ENCODE measurements around the gene MTFMT. TPM values are rescaled to one million over a fixed set of nuclear protein-coding genes. Genes with fewer than 3 reads are reported as not detected.

Gene MTFMT
- total and polyA plus RNA-seq, 2 of the 13 experiments (the other 11 are each of a cell fraction or from before 2014, with no cell fraction given) = 9.9 to 23.2 TPM

- 33% methylated on average over 3 of the region's 5 CpGs for WGBS (ENCODE audit: low lambda C conversion rate)
- POLR2A ChIA-PET = interaction anchor here (0.7 to 1.5 kb wide), 2 partner anchors 12 to 235 kb away, joined by 4 to 6 read pairs; partner anchors contain the start of gene RNU5B-1
- in situ Hi-C loops (cut with HindIII; ENCODE audit: extremely low pct_ligation_motif_present, low pct_unique_long_range_greater_than_20kb) = no loop called here
Observed at GRCh38 chr15:65069779-65070546, 40.5 kb upstream of the MTFMT start.

More at GRCh38 chr15:65069779-65070546, 40.5 kb upstream of the MTFMT start:
- intact Hi-C loops (cut with micrococcal nuclease; ENCODE audit: unreplicated experiment) = no loop called here
- FAIRE-seq = no peak
- Histone ChIP-seq H3K27ac (ENCODE audit: extremely low read length, insufficient read depth, low read length) (no peak overlapping the region), H3K36me3 (replicated peaks in 1 of 2; ENCODE audit: control insufficient read depth in 1 of 2, insufficient read depth in 2 of 2, low read length in 2 of 2) (no peaks in the 10 kb centered on the region), H3K9me3 (ENCODE audit: low read length) (no peaks in the 10 kb centered on the region), H3K4me2 (ENCODE audit: low read depth, low read length) (no peak overlapping the region), H3K9ac (ENCODE audit: insufficient read depth, low read depth, low read length) (no peak overlapping the region), H3K4me1 (ENCODE audit: insufficient read depth, low read length) (peaks cover 18% of the 10 kb centered on the region; the same call in 1 of the 2 replicates), H2AFZ (ENCODE audit: low read length) (no peak overlapping the region), H3K79me2 (ENCODE audit: insufficient read depth, low read length) (no peaks in the 10 kb centered on the region), H3K27me3 (ENCODE audit: control insufficient read depth in 1 of 2, insufficient read depth in 2 of 2, low read length in 2 of 2) (peaks cover 1 to 15% of the 10 kb centered on the region in 2 experiments; a peak in 4 of 5 replicates), H4K20me1 (ENCODE audit: insufficient read depth, low read length) (no peaks in the 10 kb centered on the region), H3K4me3 (replicated peaks in 1 of 3; ENCODE audit: insufficient read depth in 1 of 3, low read depth in 2 of 3, low read length in 3 of 3) (no peak overlapping the region)
- CTCF ChIA-PET (ENCODE audit: low intra/inter-chr PET ratio, low total read pairs) = no interaction called here
- ATAC-seq = no peak
- BruUV-seq (replicated peaks) = no TSS peak
- DNase-seq (ENCODE audit: low spot score) = no peak
- TF ChIP-seq ZNF609 (CRISPR knock-in tag; IDR thresholded peaks at IDR 0.05; ENCODE audit: borderline replicate concordance) = no peak
- TF ChIP-seq, protein P1, sequence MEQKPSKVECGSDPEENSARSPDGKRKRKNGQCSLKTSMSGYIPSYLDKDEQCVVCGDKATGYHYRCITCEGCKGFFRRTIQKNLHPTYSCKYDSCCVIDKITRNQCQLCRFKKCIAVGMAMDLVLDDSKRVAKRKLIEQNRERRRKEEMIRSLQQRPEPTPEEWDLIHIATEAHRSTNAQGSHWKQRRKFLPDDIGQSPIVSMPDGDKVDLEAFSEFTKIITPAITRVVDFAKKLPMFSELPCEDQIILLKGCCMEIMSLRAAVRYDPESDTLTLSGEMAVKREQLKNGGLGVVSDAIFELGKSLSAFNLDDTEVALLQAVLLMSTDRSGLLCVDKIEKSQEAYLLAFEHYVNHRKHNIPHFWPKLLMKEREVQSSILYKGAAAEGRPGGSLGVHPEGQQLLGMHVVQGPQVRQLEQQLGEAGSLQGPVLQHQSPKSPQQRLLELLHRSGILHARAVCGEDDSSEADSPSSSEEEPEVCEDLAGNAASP (CRISPR knock-in tag; IDR thresholded peaks at IDR 0.05; ENCODE audit: borderline replicate concordance) = no peak
- no peak for TF ChIP-seq ZNF761 (CRISPR knock-in tag; conservative IDR thresholded peaks at IDR 0.05)
- TF ChIP-seq ARNT (IDR thresholded peaks at IDR 0.05) = no peak
- no peak for TF ChIP-seq NR2F6 (IDR thresholded peaks at IDR 0.05)
- TF ChIP-seq NR2F6 (CRISPR knock-in tag; IDR thresholded peaks at IDR 0.05) = no peak
